ENCODE results near the gene CCDC71.
A peak's percentile ranks its signal among the peaks of the same experiment; 100 is the strongest.

CCDC71 gene

GRCh38 chr3:49166752-49167556 lies 823 bp upstream of the CCDC71 start:
- no peak for DNase-seq

- DNase-seq = no peak
These were observed 979 bp downstream of the CCDC71 start for GRCh38 chr3:49164983-49165720.

- no peak for DNase-seq
These were observed 2.5 kb downstream of the CCDC71 start for GRCh38 chr3:49163609-49164008.

- no peak for DNase-seq
These were observed 3.2 kb downstream of the CCDC71 start for GRCh38 chr3:49162751-49163419.

GRCh38 chr3:49161808-49162530 lies 4.2 kb downstream of the CCDC71 start:
- DNase-seq = no peak

- DNase-seq = no peak
These were observed 4.9 kb downstream of the CCDC71 start for GRCh38 chr3:49161197-49161596.

- no peak for DNase-seq
These were observed 7.3 kb downstream of the CCDC71 start for GRCh38 chr3:49158792-49159191.

- no peak for DNase-seq
These were observed 7.9 kb downstream of the CCDC71 start for GRCh38 chr3:49158103-49158709.

GRCh38 chr3:49157289-49157688 lies 8.8 kb downstream of the CCDC71 start:
- no peak for DNase-seq

GRCh38 chr3:49153349-49153912 lies 12.7 kb downstream of the CCDC71 start:
- no peak for DNase-seq

GRCh38 chr3:49151610-49152009 lies 14.5 kb downstream of the CCDC71 start:
- DNase-seq = no peak

GRCh38 chr3:49148159-49148558 lies 18.0 kb downstream of the CCDC71 start:
- DNase-seq = no peak

- DNase-seq = no peak
These were observed 26.1 kb downstream of the CCDC71 start for GRCh38 chr3:49140080-49140479.

- no peak for DNase-seq
These were observed 30.6 kb downstream of the CCDC71 start for GRCh38 chr3:49135499-49135898.

- DNase-seq = no peak
These were observed 31.5 kb downstream of the CCDC71 start for GRCh38 chr3:49134471-49135265.

- peak; percentile 33 for DNase-seq
These were observed 32.7 kb downstream of the CCDC71 start for GRCh38 chr3:49133226-49133951.

- DNase-seq = no peak
These were observed 33.5 kb downstream of the CCDC71 start, which contains the start of gene LAMB2 for GRCh38 chr3:49132437-49133225. TSS of gene LAMB2 (minus strand) at chr3:49133050. CDS start at chr3:49132867, 183 bp downstream.

GRCh38 chr3:49132073-49132436 lies 34.1 kb downstream of the CCDC71 start:
- DNase-seq = no peak

GRCh38 chr3:49131576-49131975 lies 34.6 kb downstream of the CCDC71 start:
- DNase-seq = no peak

GRCh38 chr3:49131040-49131439 lies 35.1 kb downstream of the CCDC71 start:
- DNase-seq = no peak
